ACC112 (cell line): ENCODE results near the gene MNX1.

ENCODE experiments used
- H2AFZ ChIP-seq: fragments of 200-600 bp; sonication (generic); one replicate; pipeline ENCODE4 v1.6.0; 2017; ENCODE audit warnings: antibody characterized with exemption, low read length; ENCODE audit not compliant: unreplicated experiment
- H3K27ac ChIP-seq: fragments of 200-600 bp; sonication (generic); 2 replicates; pipeline ENCODE4 v1.5.1; 2014; ENCODE audit warnings: low read depth, mild to moderate bottlenecking, antibody characterized with exemption, low read length, moderate library complexity
- H3K27me3 ChIP-seq: fragments of 200-600 bp; sonication (generic); 2 replicates; pipeline ENCODE4 v1.6.1; 2014; ENCODE audit warnings: mild to moderate bottlenecking, antibody characterized with exemption, low read length, moderate library complexity, mixed read lengths; ENCODE audit not compliant: insufficient read depth
- H3K36me3 ChIP-seq: fragments of 200-600 bp; sonication (generic); 2 replicates; pipeline ENCODE4 v1.6.1; 2016; ENCODE audit warnings: mild to moderate bottlenecking, antibody characterized with exemption, low read length, moderate library complexity, mixed read lengths; ENCODE audit not compliant: insufficient read depth
- H3K4me1 ChIP-seq: fragments of 200-600 bp; sonication (generic); one replicate; pipeline ENCODE4 v1.6.1; 2016; ENCODE audit warnings: low read length, mixed read lengths; ENCODE audit not compliant: insufficient read depth, unreplicated experiment, control insufficient read depth
- H3K4me3 ChIP-seq: fragments of 200-600 bp; sonication (generic); 2 replicates; pipeline ENCODE4 v1.5.1; 2014; ENCODE audit warnings: mild to moderate bottlenecking, low read depth, low read length
- H3K79me2 ChIP-seq: fragments of 200-600 bp; sonication (generic); one replicate; pipeline ENCODE4 v1.6.0; 2016; ENCODE audit warnings: low read length; ENCODE audit not compliant: control insufficient read depth, unreplicated experiment, insufficient read depth

MNX1 gene

GRCh38 chr7:156999958-157000726 lies 10.3 kb downstream of the MNX1 start:
- Histone ChIP-seq H3K4me3 (peak overlapping the region; percentile 75), H3K79me2 (no peaks in the 10 kb centered on the region), H3K27me3 (peaks cover 90% of the 10 kb centered on the region), H2AFZ (no peak overlapping the region), H3K27ac (no peak overlapping the region), H3K36me3 (no peaks in the 10 kb centered on the region), H3K4me1 (no peaks in the 10 kb centered on the region)

- Histone ChIP-seq H3K4me1 (no peaks in the 10 kb centered on the region), H3K27me3 (peaks cover 81% of the 10 kb centered on the region), H3K79me2 (no peaks in the 10 kb centered on the region), H2AFZ (no peak overlapping the region), H3K27ac (no peak overlapping the region), H3K36me3 (no peaks in the 10 kb centered on the region), H3K4me3 (peak overlapping the region; percentile 75; the same call in 1 of the 2 replicates)
These were observed 11.2 kb downstream of the MNX1 start for GRCh38 chr7:156998988-156999957.

DNA sequence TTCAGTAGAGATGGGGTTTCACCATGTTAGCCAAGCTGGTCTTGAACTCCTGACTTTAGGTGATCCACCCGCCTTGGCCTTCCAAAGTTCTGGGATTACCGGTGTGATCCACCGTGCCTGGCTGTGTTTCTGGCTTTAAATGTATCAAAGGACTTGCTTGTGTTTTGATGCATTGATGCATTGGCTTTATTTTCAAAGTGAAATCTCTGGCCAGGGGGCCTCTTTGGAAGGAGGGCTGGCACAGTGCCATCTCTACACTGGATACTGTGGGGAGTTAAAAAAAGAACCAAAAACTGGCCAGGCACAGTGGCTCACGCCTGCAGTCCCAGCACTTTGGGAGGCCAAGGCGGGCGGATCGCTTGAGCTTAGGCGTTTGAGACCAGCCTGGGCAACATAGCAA lies 16.0 kb downstream of the MNX1 start:
- no peak overlapping the region for H2AFZ ChIP-seq
- peaks cover 49% of the 10 kb centered on the region for H3K27me3 ChIP-seq
- H3K4me3 ChIP-seq, result no peak overlapping the region
- no peaks in the 10 kb centered on the region for H3K4me1 ChIP-seq
- H3K27ac ChIP-seq, result no peak overlapping the region
- H3K79me2 ChIP-seq, result no peaks in the 10 kb centered on the region
- H3K36me3 ChIP-seq, result no peaks in the 10 kb centered on the region

GRCh38 chr7:156993925-156994235 lies 16.6 kb downstream of the MNX1 start:
- H3K27ac ChIP-seq, result no peak overlapping the region
- H3K4me3 ChIP-seq, result no peak overlapping the region
- no peaks in the 10 kb centered on the region for H3K4me1 ChIP-seq
- no peak overlapping the region for H2AFZ ChIP-seq
- no peaks in the 10 kb centered on the region for H3K79me2 ChIP-seq
- H3K36me3 ChIP-seq, result no peaks in the 10 kb centered on the region
- H3K27me3 ChIP-seq, result peaks cover 43% of the 10 kb centered on the region

DNA sequence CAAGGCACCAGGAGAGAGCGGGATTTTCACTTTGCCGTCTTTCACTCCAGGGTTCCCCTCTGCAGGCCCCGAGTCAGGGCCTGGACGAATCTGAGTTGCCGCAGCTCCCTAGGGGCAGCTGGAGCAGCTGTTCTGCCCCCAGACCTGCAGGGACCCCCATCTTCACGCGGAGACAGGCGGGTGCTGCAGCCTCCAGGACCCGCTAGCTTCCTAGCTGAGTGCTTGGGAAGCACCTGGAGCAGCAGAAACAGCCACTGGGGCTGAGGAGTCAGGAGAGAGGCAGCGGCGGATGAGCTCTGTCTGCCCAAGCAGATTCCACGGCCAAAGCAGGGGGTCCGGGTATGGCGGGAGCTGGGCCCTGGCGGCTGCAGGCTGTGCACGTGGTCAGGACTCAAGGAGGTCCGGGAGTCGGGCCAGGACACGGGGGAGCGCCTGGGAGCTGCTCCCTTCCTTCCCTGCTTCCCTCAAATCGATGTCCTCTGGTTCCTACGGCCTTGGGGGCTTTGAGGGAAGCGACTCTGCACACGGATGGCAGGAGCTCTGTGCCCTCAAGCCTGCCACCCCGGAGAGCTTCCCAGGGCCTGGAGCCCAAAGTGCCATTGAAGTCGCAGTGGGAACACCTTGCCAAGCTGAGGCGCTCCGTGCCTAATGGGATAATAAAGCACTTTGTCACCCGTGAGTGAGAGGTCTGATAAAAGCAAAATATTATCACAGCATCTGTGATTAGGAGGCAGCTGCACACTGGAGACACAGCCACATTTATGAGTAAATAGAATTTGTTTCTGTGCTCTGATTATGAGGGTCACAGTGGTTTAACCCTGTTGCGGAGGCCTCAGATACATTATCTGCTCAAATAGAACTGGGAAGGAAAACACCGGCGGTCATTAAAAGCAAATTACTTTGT lies 17.2 kb downstream of the MNX1 start:
- no peak overlapping the region for H3K4me3 ChIP-seq
- H3K27ac ChIP-seq, result no peak overlapping the region
- no peak overlapping the region for H2AFZ ChIP-seq
- H3K79me2 ChIP-seq, result no peaks in the 10 kb centered on the region
- peaks cover 37% of the 10 kb centered on the region for H3K27me3 ChIP-seq
- no peaks in the 10 kb centered on the region for H3K4me1 ChIP-seq
- no peaks in the 10 kb centered on the region for H3K36me3 ChIP-seq

GRCh38 chr7:156989766-156990535 lies 20.5 kb downstream of the MNX1 start:
- H3K79me2 ChIP-seq, result no peaks in the 10 kb centered on the region
- H3K4me1 ChIP-seq, result no peaks in the 10 kb centered on the region
- H2AFZ ChIP-seq, result no peak overlapping the region
- H3K36me3 ChIP-seq, result no peaks in the 10 kb centered on the region
- peaks cover 15% of the 10 kb centered on the region; the same call in 1 of the 2 replicates for H3K27me3 ChIP-seq
- no peak overlapping the region for H3K27ac ChIP-seq
- no peak overlapping the region for H3K4me3 ChIP-seq

DNA sequence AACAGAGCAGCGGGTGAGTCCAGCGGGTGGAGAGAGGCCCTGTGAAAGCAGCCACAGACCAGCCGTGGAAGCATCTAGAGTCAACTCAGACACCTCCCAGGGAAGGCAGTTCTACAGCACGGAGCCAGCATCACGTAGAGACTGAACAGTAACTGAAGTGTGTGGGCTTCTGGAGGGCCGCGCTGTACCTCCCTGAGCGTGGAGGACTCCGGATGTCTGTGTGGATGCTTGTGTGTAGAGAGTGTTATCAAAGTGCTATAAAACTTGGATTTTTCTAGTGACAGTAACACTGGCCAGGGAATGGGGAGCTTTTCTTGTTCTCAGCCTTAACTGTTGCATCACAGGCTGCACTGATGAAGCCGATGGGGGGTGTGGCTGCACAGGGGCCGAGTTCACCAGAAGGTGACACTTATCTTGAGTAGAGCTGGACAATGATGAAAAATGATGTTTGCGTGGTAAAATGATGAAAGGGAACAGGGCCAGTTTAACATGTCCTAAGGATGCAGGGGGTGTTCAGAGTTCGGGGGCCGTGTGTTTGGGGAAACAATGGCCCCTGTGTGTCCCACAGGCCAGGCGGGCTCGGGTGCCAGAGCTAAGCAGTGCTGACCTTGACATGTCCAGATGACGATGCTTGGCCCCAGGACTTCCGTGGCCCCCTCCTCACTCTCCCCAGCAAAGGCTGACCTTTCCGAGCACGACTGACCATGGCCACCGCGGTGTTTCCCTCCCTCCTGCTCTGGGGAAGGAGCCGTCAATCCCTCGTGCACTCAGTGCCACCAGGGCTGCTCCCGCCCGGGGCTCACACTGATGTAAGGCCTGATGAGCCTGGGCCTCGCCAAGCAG lies 21.9 kb downstream of the MNX1 start:
- Histone ChIP-seq H3K36me3 (no peaks in the 10 kb centered on the region), H3K27ac (no peak overlapping the region), H3K79me2 (no peaks in the 10 kb centered on the region), H2AFZ (no peak overlapping the region), H3K27me3 (peaks cover 11% of the 10 kb centered on the region; the same call in 1 of the 2 replicates), H3K4me3 (no peak overlapping the region), H3K4me1 (no peaks in the 10 kb centered on the region)

DNA sequence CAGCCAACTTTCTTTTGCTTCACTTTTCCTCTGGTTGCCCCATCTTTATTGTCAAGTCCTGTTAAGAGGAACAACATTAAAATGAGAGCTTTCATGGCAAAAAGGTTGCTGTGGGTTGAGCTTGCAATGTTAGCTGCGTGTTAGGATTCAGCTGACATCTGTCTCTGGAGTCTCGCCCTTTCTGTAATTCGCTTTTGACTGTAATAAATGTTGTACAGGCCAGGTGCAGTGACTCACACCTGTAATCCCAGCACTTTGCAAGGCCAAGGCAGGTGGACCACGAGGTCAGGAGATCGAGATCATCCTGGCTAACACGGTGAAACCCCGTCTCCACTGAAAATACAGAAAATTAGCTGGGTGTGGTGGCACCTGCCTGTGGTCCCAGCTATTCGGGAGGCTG lies 24.1 kb downstream of the MNX1 start:
- no peaks in the 10 kb centered on the region for H3K79me2 ChIP-seq
- H3K27me3 ChIP-seq, result no peaks in the 10 kb centered on the region
- no peak overlapping the region for H2AFZ ChIP-seq
- H3K4me3 ChIP-seq, result no peak overlapping the region
- no peaks in the 10 kb centered on the region for H3K4me1 ChIP-seq
- H3K27ac ChIP-seq, result no peak overlapping the region
- no peaks in the 10 kb centered on the region for H3K36me3 ChIP-seq
